ENCODE data around the gene BICRAL.
"Not testable (repeated sequence)": the region's sequence is repeated elsewhere in the genome, so short reads cannot be mapped to it uniquely, and the experiment has no call there.

The BICRAL gene

GRCh38 chr6:42788671-42789070 is 6.8 kb downstream of the BICRAL start:
- DNase-seq = no peak

- DNase-seq = no peak
These were observed 8.8 kb downstream of the BICRAL start for GRCh38 chr6:42790549-42791181.

GRCh38 chr6:42791706-42792320 is 10.0 kb downstream of the BICRAL start:
- DNase-seq = no peak

GRCh38 chr6:42795651-42796050 is 13.8 kb downstream of the BICRAL start:
- no peak for DNase-seq

GRCh38 chr6:42796171-42796570 is 14.3 kb downstream of the BICRAL start:
- DNase-seq = no peak

- not testable (repeated sequence) for DNase-seq
These were observed 15.8 kb downstream of the BICRAL start for GRCh38 chr6:42797696-42798095.

GRCh38 chr6:42805297-42805861 is 23.5 kb downstream of the BICRAL start:
- no peak for DNase-seq

GRCh38 chr6:42806359-42806758 is 24.5 kb downstream of the BICRAL start:
- not testable (repeated sequence) for DNase-seq

GRCh38 chr6:42808492-42809483 is 26.9 kb downstream of the BICRAL start:
- DNase-seq = no peak

GRCh38 chr6:42813074-42813645 is 31.3 kb downstream of the BICRAL start:
- no peak for DNase-seq

- DNase-seq = no peak
These were observed 32.1 kb downstream of the BICRAL start for GRCh38 chr6:42813906-42814444.

GRCh38 chr6:42815726-42816125 is 33.9 kb downstream of the BICRAL start:
- DNase-seq = not testable (repeated sequence)

- DNase-seq = no peak
These were observed 36.1 kb downstream of the BICRAL start for GRCh38 chr6:42817907-42818306.

GRCh38 chr6:42818416-42818815 is 36.6 kb downstream of the BICRAL start:
- no peak for DNase-seq

GRCh38 chr6:42818878-42819277 is 37.0 kb downstream of the BICRAL start:
- no peak for DNase-seq

GRCh38 chr6:42819803-42820511 is 38.1 kb downstream of the BICRAL start:
- DNase-seq = no peak

GRCh38 chr6:42820512-42821340 is 38.9 kb downstream of the BICRAL start:
- DNase-seq = no peak

- DNase-seq = no peak
These were observed 39.5 kb downstream of the BICRAL start for GRCh38 chr6:42821341-42821668.

- no peak for DNase-seq
These were observed 40.0 kb downstream of the BICRAL start for GRCh38 chr6:42821846-42822245.

GRCh38 chr6:42829561-42830092 is 47.8 kb downstream of the BICRAL start:
- no peak for DNase-seq
